Astrocyte (in vitro differentiated cells and primary cell): ENCODE data around the gene GNL2. TPM values are rescaled to one million over a fixed set of nuclear protein-coding genes. Genes with fewer than 3 reads are reported as not detected.

Experiments used
- DNase-seq: peaks from one replicate; pipeline ENCODE4 v3.0.0-alpha.2; 2010; ENCODE audit warnings: low read depth
- FAIRE-seq: peaks from 2 replicates; lab custom pipeline; 2011; peaks lifted over from hg19 to GRCh38; lab: Jason Lieb, UNC
- H2AFZ ChIP-seq: 2 replicates; pipeline ENCODE4 v1.6.0; 2012; ENCODE audit warnings: low read depth, low read length, inconsistent platforms
- H3K27ac ChIP-seq: 2 replicates; pipeline ENCODE4 v1.5.1; 2011; ENCODE audit warnings: low read depth, low read length, inconsistent platforms
- H3K27me3 ChIP-seq: 2 replicates; pipeline ENCODE4 v1.6.0; 2011; ENCODE audit warnings: low read length, inconsistent platforms; ENCODE audit not compliant: insufficient read depth
- H3K36me3 ChIP-seq: 2 replicates; pipeline ENCODE4 v1.5.1; 2011; ENCODE audit warnings: low read length, inconsistent platforms; ENCODE audit not compliant: insufficient read depth
- H3K4me1 ChIP-seq: 2 replicates; pipeline ENCODE4 v1.5.1; 2011; ENCODE audit warnings: low read length, inconsistent platforms; ENCODE audit not compliant: insufficient read depth
- H3K4me2 ChIP-seq: 2 replicates; pipeline ENCODE4 v1.6.0; 2012; ENCODE audit warnings: low read length, inconsistent platforms
- H3K4me3 ChIP-seq: 2 replicates; pipeline ENCODE4 v1.5.1; 2011; ENCODE audit warnings: low read depth, mild to moderate bottlenecking, low read length, inconsistent platforms; ENCODE audit not compliant: insufficient read depth
- H3K79me2 ChIP-seq: 2 replicates; pipeline ENCODE4 v1.6.0; 2012; ENCODE audit warnings: mild to moderate bottlenecking, low read length, inconsistent platforms; ENCODE audit not compliant: insufficient read depth
- H3K9ac ChIP-seq: 2 replicates; pipeline ENCODE4 v1.6.0; 2012; ENCODE audit warnings: mild to moderate bottlenecking, low read length, inconsistent platforms
- H3K9me3 ChIP-seq: 2 replicates; pipeline ENCODE4 v1.5.1; 2012; ENCODE audit warnings: low read depth, mild to moderate bottlenecking, low read length, inconsistent platforms; ENCODE audit not compliant: insufficient read depth
- H4K20me1 ChIP-seq: 2 replicates; pipeline ENCODE4 v1.6.0; 2012; ENCODE audit warnings: low read length, inconsistent platforms; ENCODE audit not compliant: insufficient read depth
- H3K27ac Mint-ChIP-seq: one replicate; pipeline ENCODE4 v1.8.0; 2021; ENCODE audit warnings: mild to moderate bottlenecking, mixed read lengths; ENCODE audit not compliant: unreplicated experiment
- H3K27me3 Mint-ChIP-seq: one replicate; pipeline ENCODE4 v1.8.0; 2021; ENCODE audit warnings: low read depth, mixed read lengths; ENCODE audit not compliant: unreplicated experiment
- H3K36me3 Mint-ChIP-seq: one replicate; pipeline ENCODE4 v1.8.0; 2021; ENCODE audit warnings: low read depth, mixed read lengths; ENCODE audit not compliant: unreplicated experiment
- H3K4me1 Mint-ChIP-seq: one replicate; pipeline ENCODE4 v1.8.0; 2021; ENCODE audit warnings: low read depth, mixed read lengths; ENCODE audit not compliant: unreplicated experiment
- H3K4me3 Mint-ChIP-seq: one replicate; pipeline ENCODE4 v1.8.0; 2021; ENCODE audit warnings: mild to moderate bottlenecking, moderate library complexity, mixed read lengths; ENCODE audit not compliant: unreplicated experiment
- H3K9me3 Mint-ChIP-seq: one replicate; pipeline ENCODE4 v1.8.0; 2021; ENCODE audit warnings: mild to moderate bottlenecking, mixed read lengths; ENCODE audit not compliant: unreplicated experiment
- EZH2 ChIP-seq: IDR thresholded peaks from 2 replicates; pipeline ENCODE4 v1.6.1; 2012; ENCODE audit warnings: mild to moderate bottlenecking, low read length, inconsistent platforms; ENCODE audit not compliant: insufficient read depth
- total RNA-seq: library from RNA; stranded (reverse); gene quantifications from 2 replicates; pipeline ENCODE4 v1.2.1, GENCODE V29; 2021
- TF ChIP-seq, protein P1 (sequence below): IDR thresholded peaks from 2 replicates; pipeline ENCODE4 v1.5.1; 2011; ENCODE audit warnings: low read depth, mild to moderate bottlenecking, inconsistent platforms, low read length, moderate library complexity; ENCODE audit not compliant: insufficient read depth

GNL2 gene
- total RNA-seq, 1 donor from 2014 or later = 58.0 TPM

- Histone ChIP-seq H3K4me3 (peak within 1 kb of the TSS; percentile 59), H3K9ac (peak within 1 kb of the TSS; percentile 72), H3K4me2 (peak within 1 kb of the TSS; percentile 83), H3K27ac (peak within 1 kb of the TSS; percentile 62), H2AFZ (peak within 1 kb of the TSS; percentile 84), H3K36me3 (peaks cover 4% of the 10 kb centered on the region), H3K9me3 (no peaks in the 10 kb centered on the region), H3K79me2 (peaks cover 24% of the 10 kb centered on the region), H3K4me1 (peaks cover 23% of the 10 kb centered on the region), H3K27me3 (no peaks in the 10 kb centered on the region), H4K20me1 (peaks cover 20% of the 10 kb centered on the region)
- TF ChIP-seq, protein P1, sequence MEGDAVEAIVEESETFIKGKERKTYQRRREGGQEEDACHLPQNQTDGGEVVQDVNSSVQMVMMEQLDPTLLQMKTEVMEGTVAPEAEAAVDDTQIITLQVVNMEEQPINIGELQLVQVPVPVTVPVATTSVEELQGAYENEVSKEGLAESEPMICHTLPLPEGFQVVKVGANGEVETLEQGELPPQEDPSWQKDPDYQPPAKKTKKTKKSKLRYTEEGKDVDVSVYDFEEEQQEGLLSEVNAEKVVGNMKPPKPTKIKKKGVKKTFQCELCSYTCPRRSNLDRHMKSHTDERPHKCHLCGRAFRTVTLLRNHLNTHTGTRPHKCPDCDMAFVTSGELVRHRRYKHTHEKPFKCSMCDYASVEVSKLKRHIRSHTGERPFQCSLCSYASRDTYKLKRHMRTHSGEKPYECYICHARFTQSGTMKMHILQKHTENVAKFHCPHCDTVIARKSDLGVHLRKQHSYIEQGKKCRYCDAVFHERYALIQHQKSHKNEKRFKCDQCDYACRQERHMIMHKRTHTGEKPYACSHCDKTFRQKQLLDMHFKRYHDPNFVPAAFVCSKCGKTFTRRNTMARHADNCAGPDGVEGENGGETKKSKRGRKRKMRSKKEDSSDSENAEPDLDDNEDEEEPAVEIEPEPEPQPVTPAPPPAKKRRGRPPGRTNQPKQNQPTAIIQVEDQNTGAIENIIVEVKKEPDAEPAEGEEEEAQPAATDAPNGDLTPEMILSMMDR = no peak
- TF ChIP-seq EZH2 = no peak
- DNase-seq (peak; percentile 74), FAIRE-seq (no peak)
- H3K4me1 Mint-ChIP-seq = peaks cover 15% of the 10 kb centered on the region
- H3K4me3 Mint-ChIP-seq = peak within 1 kb of the TSS; percentile 85
- H3K27ac Mint-ChIP-seq = peak within 1 kb of the TSS; percentile 85
- H3K27me3 Mint-ChIP-seq = no peaks in the 10 kb centered on the region
- H3K36me3 Mint-ChIP-seq = peaks cover 7% of the 10 kb centered on the region
- H3K9me3 Mint-ChIP-seq = no peaks in the 10 kb centered on the region
These were observed 39.0 kb downstream of the GNL2 start, which contains the start of gene DNALI1 for GRCh38 chr1:37556712-37557196. DNALI1 (plus strand) TSS chr1:37556940; CDS start chr1:37556995, 55 bp downstream.

GRCh38 chr1:37553927-37554808, 41.6 kb downstream of the GNL2 start, which contains the start of gene SNIP1:
SNIP1 (minus strand) TSS chr1:37554293; CDS start chr1:37554229, 64 bp downstream.
- TF ChIP-seq EZH2 = no peak
- TF ChIP-seq, protein P1 = no peak

More at GRCh38 chr1:37553927-37554808, 41.6 kb downstream of the GNL2 start, which contains the start of gene SNIP1:
- peak; percentile 84 for DNase-seq
- H3K4me2 ChIP-seq = peak within 1 kb of the TSS; percentile 97
- peak within 1 kb of the TSS; percentile 97 for H3K9ac ChIP-seq
- H3K4me1 Mint-ChIP-seq = peaks cover 23% of the 10 kb centered on the region
- H3K36me3 Mint-ChIP-seq = no peaks in the 10 kb centered on the region
- FAIRE-seq = no peak
- no peaks in the 10 kb centered on the region for H3K27me3 Mint-ChIP-seq
- H4K20me1 ChIP-seq = peaks cover 33% of the 10 kb centered on the region
- H3K9me3 Mint-ChIP-seq = no peaks in the 10 kb centered on the region
- H3K79me2 ChIP-seq = peaks cover 42% of the 10 kb centered on the region
- H3K27ac Mint-ChIP-seq = peak within 1 kb of the TSS; percentile 85
- no peaks in the 10 kb centered on the region for H3K9me3 ChIP-seq
- H3K36me3 ChIP-seq = peaks cover 8% of the 10 kb centered on the region
- H3K27ac ChIP-seq = peak within 1 kb of the TSS; percentile 90
- peak within 1 kb of the TSS; percentile 99 for H3K4me3 ChIP-seq
- H3K4me1 ChIP-seq = peaks cover 26% of the 10 kb centered on the region
- H3K4me3 Mint-ChIP-seq = peak within 1 kb of the TSS; percentile 98
- H3K27me3 ChIP-seq = no peaks in the 10 kb centered on the region
- peak within 1 kb of the TSS; percentile 87 for H2AFZ ChIP-seq
